NCI-H128 (cell line): Measurements from ENCODE around the gene TRPM8.
"Not testable (repeated sequence)": the region's sequence is repeated elsewhere in the genome, so short reads cannot be mapped to it uniquely, and the experiment has no call there.

Source experiments
- DNase-seq: peaks from one replicate; lab custom pipeline; 2025; ENCODE audit not compliant: unreplicated experiment; lab: John Stamatoyannopoulos, UW

The TRPM8 gene

GRCh38 chr2:233936089-233936488, 18.9 kb downstream of the TRPM8 start:
- no peak for DNase-seq

DNA sequence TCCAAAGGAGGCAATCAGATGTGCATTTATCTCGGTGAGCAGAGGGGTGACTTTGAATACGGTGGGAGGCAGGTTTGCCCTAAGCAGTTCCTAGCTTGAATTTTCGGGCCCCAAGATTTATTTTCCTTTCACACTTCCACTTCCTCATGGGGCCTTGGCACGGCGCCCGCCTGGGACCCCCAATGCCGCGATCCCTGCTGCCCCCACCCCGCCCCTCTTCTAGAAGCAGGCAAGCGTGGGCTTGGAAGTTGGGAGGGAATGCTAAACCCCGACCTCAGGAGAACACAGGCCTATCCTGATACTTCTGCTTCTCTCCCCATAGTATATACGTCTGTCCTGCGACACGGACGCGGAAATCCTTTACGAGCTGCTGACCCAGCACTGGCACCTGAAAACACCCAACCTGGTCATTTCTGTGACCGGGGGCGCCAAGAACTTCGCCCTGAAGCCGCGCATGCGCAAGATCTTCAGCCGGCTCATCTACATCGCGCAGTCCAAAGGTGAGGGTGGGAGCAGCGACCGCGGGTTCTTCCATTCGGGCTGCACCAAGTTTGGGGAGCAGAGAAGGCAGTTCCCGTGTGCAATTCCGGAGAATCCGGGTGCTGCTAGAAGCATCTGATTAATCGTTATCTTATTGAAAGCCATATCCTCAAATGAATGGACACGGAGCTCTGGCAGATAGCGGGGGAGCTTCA, 21.6 kb downstream of the TRPM8 start:
- no peak for DNase-seq

GRCh38 chr2:233940376-233941276, 23.5 kb downstream of the TRPM8 start:
- DNase-seq: no peak

GRCh38 chr2:233942731-233943130, 25.6 kb downstream of the TRPM8 start:
- no peak for DNase-seq

DNA sequence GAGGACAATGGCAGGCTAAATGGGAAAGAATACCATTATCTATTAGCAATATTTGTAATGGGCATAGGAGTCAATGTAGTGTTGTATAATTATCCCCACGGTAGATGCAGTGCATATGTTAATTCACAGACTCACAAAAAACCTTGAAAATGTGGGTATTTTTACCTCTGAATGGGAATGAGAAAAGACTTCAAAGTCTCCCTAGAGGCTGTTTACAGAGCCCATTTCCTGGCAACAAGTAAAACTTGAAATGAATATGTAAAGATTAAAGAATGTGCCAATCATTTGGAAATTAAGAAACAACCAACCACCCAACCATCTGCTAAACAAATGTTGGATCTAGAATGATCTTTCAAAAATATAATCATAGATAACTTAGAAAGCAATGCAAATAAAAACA, 27.1 kb downstream of the TRPM8 start:
- no peak for DNase-seq

GRCh38 chr2:233944722-233945121, 27.5 kb downstream of the TRPM8 start:
- DNase-seq: no peak

GRCh38 chr2:233945146-233945545, 28.0 kb downstream of the TRPM8 start:
- DNase-seq: no peak

- no peak for DNase-seq
Measured at GRCh38 chr2:233950078-233950825, 33.1 kb downstream of the TRPM8 start.

- DNase-seq: no peak
Measured at GRCh38 chr2:233952335-233952734, 35.2 kb downstream of the TRPM8 start.

- DNase-seq: no peak
Measured at GRCh38 chr2:233953087-233953801, 36.1 kb downstream of the TRPM8 start.

- no peak for DNase-seq
Measured at GRCh38 chr2:233960203-233960602, 43.0 kb downstream of the TRPM8 start.

- DNase-seq: no peak
Measured at GRCh38 chr2:233961905-233962304, 44.7 kb downstream of the TRPM8 start.

GRCh38 chr2:233964581-233964980, 47.4 kb downstream of the TRPM8 start:
- no peak for DNase-seq

DNA sequence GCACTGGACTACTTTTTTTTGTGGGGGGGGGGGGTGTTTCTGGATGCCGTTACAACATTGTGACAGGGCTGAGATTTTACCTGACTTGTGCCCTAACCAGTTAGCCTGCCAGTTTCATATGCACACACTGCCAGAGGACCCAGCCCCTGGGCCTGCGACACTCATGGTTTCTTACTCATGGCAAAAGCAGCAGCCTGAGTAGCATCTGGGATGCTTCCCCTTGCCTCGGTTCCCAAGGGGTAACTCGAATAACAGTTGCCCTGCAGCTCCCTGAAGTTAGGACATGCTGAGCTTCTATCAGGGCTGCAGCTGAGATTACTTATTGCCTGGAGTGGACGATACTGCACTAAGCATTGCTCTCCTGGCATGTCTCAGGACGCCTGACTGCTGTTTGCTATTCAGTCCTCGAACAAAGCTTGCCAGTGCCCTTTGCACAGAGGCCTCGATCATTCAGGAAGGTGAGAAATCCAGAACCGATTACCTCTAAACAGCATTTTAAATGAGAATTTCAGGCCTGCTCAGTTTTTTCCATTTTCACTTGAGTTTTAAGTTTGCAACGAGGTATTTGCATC, 47.9 kb downstream of the TRPM8 start:
- DNase-seq: no peak

- not testable (repeated sequence) for DNase-seq
Measured at GRCh38 chr2:233965646-233966045, 48.5 kb downstream of the TRPM8 start.

GRCh38 chr2:233966388-233966787, 49.2 kb downstream of the TRPM8 start:
- DNase-seq: no peak

GRCh38 chr2:233967164-233967563, 50.0 kb downstream of the TRPM8 start:
- no peak for DNase-seq

DNA sequence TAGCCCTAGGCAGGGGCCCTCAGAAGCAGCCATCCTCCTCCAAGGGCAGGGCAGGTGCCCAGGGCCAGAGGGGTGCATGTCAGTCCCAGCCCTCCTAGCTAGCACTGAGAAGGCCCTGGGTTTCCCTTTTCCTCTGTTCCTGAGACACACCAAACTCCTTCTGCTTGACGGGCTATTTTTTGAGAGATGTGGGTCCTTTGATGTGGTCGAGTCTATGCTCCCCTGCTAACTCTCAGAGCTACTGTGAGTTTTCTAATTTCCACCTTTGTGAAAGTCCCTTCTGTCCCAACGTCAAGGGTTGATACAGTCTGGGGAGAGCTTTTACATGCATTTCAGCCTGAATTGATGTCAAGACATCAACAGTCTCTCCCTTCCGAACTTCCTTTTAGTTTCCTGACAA, 51.4 kb downstream of the TRPM8 start:
- no peak for DNase-seq

DNA sequence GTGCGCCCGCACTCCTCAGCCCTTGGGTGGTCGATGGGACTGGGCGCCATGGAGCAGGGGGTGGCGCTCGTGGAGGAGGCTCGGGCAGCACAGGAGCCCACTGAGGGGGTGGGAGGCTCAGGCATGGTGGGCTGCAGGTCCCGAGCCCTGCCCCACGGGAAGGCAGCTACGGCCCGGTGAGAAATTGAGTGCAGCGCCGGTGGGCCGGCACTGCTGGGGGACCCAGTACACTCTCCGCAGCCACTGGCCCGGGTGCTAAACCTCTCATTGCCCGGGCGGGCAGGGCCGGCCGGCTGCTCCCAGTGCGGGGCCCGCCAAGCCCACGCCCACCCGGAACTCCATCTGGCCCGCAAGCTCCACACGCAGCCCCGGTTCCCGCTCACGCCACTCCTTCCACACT, 55.3 kb downstream of the TRPM8 start:
- not testable (repeated sequence) for DNase-seq

DNA sequence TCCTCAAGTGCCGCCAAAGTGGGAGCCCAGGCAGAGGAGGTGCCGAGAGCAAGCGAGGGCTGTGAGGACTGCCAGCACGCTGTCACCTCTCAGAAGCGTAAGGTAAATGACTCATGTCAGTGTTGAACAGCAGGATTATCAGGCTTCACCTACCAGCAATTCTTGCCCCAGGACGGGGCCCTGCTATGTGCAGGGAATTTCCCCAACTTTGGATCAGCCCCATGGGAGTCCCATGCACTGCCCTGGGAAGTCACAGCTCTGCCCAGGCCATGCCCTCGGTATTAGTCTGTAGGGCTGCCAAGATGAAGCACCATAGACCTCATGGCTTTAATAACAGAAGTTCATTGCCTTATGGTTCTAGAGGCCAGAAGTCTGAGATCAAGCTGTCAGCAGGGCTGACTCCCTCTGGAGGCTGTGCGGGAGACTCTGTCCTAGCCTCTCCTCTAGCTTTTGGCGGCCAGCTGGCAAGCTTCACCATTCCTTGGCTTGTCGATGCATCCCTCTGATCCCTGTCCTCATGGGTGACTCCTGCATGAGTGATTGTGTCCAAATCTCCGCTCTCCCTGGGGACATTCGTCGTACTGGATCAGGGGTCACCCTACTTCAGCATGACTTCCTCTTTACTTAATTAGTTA, 55.9 kb downstream of the TRPM8 start:
- DNase-seq: no peak
